GM23338 (cell line): ENCODE data around the gene TBC1D3B. TPM values are rescaled to one million over a fixed set of nuclear protein-coding genes. Genes with fewer than 3 reads are reported as not detected.

Source experiments
- ATAC-seq: fragments of 200-7000 bp; cut with Tn5 transposase; 3 replicates; pipeline ENCODE4 v1.9.1; 2020
- DNase-seq: peaks from one replicate; pipeline ENCODE4 v3.0.0-alpha.2; 2015; ENCODE audit warnings: low spot score
- H2AFZ ChIP-seq: fragments of 200-600 bp; sonication (generic); 2 replicates; pipeline ENCODE4 v1.8.0; 2016; ENCODE audit warnings: antibody characterized with exemption, mild to moderate bottlenecking, moderate library complexity
- H3F3A ChIP-seq: fragments of 200-600 bp; sonication (generic); replicated peaks from 2 replicates; pipeline ENCODE4 v1.8.0; 2017; ENCODE audit warnings: antibody characterized with exemption, mixed run types, low read depth
- H3K27ac ChIP-seq: fragments of 200-600 bp; sonication (generic); 2 replicates; pipeline ENCODE4 v1.6.1; 2016; ENCODE audit warnings: low read depth
- H3K27me3 ChIP-seq: fragments of 200-600 bp; sonication (generic); 2 replicates; pipeline ENCODE4 v1.8.0; 2016; ENCODE audit warnings: mild to moderate bottlenecking, mixed run types, moderate library complexity; ENCODE audit not compliant: insufficient read depth
- H3K36me3 ChIP-seq: fragments of 200-600 bp; sonication (generic); 2 replicates; pipeline ENCODE4 v1.8.0; 2016; ENCODE audit warnings: mild to moderate bottlenecking; ENCODE audit not compliant: insufficient read depth
- H3K4me1 ChIP-seq: fragments of 200-600 bp; sonication (generic); 2 replicates; pipeline ENCODE4 v1.8.0; 2016; ENCODE audit warnings: mild to moderate bottlenecking, moderate library complexity; ENCODE audit not compliant: insufficient read depth
- H3K4me2 ChIP-seq: fragments of 200-600 bp; sonication (generic); 2 replicates; pipeline ENCODE4 v1.7.1; 2017; ENCODE audit warnings: mixed run types
- H3K4me3 ChIP-seq: fragments of 200-600 bp; sonication (generic); 2 replicates; pipeline ENCODE4 v1.6.1; 2016; ENCODE audit warnings: mixed run types
- H3K79me2 ChIP-seq: fragments of 200-600 bp; sonication (generic); replicated peaks from 2 replicates; pipeline ENCODE4 v1.8.0; 2017; ENCODE audit warnings: mild to moderate bottlenecking; ENCODE audit not compliant: insufficient read depth
- H3K9me2 ChIP-seq: fragments of 200-600 bp; sonication (generic); 2 replicates; pipeline ENCODE4 v1.8.0; 2017; ENCODE audit not compliant: insufficient read depth
- H4K20me1 ChIP-seq: fragments of 200-600 bp; sonication (generic); replicated peaks from 2 replicates; pipeline ENCODE4 v1.8.0; 2017; ENCODE audit warnings: mild to moderate bottlenecking; ENCODE audit not compliant: insufficient read depth
- H3K27ac Mint-ChIP-seq: 2 replicates; pipeline ENCODE4 v1.8.0; 2020; ENCODE audit warnings: inconsistent platforms, mild to moderate bottlenecking, moderate library complexity, mixed read lengths
- H3K27me3 Mint-ChIP-seq: 3 replicates; pipeline ENCODE4 v1.8.0; 2022; ENCODE audit warnings: low read depth, mild to moderate bottlenecking, moderate library complexity, mixed read lengths, inconsistent platforms; ENCODE audit not compliant: insufficient read depth, poor library complexity
- H3K36me3 Mint-ChIP-seq: 3 replicates; pipeline ENCODE4 v1.8.0; 2021; ENCODE audit warnings: low read depth, mild to moderate bottlenecking, inconsistent platforms, moderate library complexity, mixed read lengths
- H3K4me1 Mint-ChIP-seq: 3 replicates; pipeline ENCODE4 v1.8.0; 2020; ENCODE audit warnings: mild to moderate bottlenecking, inconsistent platforms, mixed read lengths
- H3K4me3 Mint-ChIP-seq: 3 replicates; pipeline ENCODE4 v1.8.0; 2021; ENCODE audit warnings: moderate library complexity, mild to moderate bottlenecking, inconsistent platforms, mixed read lengths
- H3K9me3 Mint-ChIP-seq: 3 replicates; pipeline ENCODE4 v1.8.0; 2020; ENCODE audit warnings: moderate library complexity, mild to moderate bottlenecking, inconsistent platforms, mixed read lengths
- CREB1 ChIP-seq: fragments of 250-450 bp; sonication (Bioruptor Pico); IDR thresholded peaks from 2 replicates; pipeline ENCODE4 v1.5.0; 2020; ENCODE audit warnings: low read depth, mild to moderate bottlenecking, moderate library complexity
- CTCF ChIP-seq, 2 experiments: fragments of 200-600 bp in 1 of 2; sonication (generic) in 1 of 2; conservative IDR thresholded peaks; 2 replicates each; pipeline versions ENCODE4 v1.5.1 to v1.6.1; 2016 to 2017; ENCODE audit warnings: antibody characterized with exemption in 2 of 2, low read depth in 2 of 2, mild to moderate bottlenecking in 2 of 2, moderate library complexity in 1 of 2
- ETS1 ChIP-seq: IDR thresholded peaks from 2 replicates; pipeline ENCODE4 v1.6.1; 2016; ENCODE audit warnings: antibody characterized with exemption
- EZH2 ChIP-seq: fragments of 200-600 bp; sonication (generic); IDR thresholded peaks from one replicate; pipeline ENCODE4 v1.8.0; 2017; ENCODE audit warnings: antibody characterized with exemption, mild to moderate bottlenecking, low read depth; ENCODE audit not compliant: unreplicated experiment
- EZH2phosphoT487 ChIP-seq: fragments of 200-600 bp; sonication (generic); IDR thresholded peaks from one replicate; pipeline ENCODE4 v1.8.1; 2018; ENCODE audit warnings: antibody characterized with exemption; ENCODE audit not compliant: unreplicated experiment
- JUNB ChIP-seq: IDR thresholded peaks from one replicate; pipeline ENCODE4 v1.6.1; 2016; ENCODE audit warnings: antibody characterized with exemption; ENCODE audit not compliant: unreplicated experiment
- NANOG ChIP-seq: IDR thresholded peaks from 2 replicates; pipeline ENCODE4 v1.6.1; 2016; ENCODE audit warnings: antibody characterized with exemption, borderline replicate concordance
- POLR2AphosphoS5 ChIP-seq: IDR thresholded peaks from 2 replicates; pipeline ENCODE4 v1.6.1; 2016; ENCODE audit warnings: antibody characterized with exemption, low read depth
- REST ChIP-seq: IDR thresholded peaks from one replicate; pipeline ENCODE4 v1.6.1; 2018; ENCODE audit warnings: antibody characterized with exemption; ENCODE audit not compliant: unreplicated experiment
- STAT1 ChIP-seq: IDR thresholded peaks from one replicate; pipeline ENCODE4 v1.6.1; 2016; ENCODE audit warnings: antibody characterized with exemption; ENCODE audit not compliant: unreplicated experiment
- ZNF114 ChIP-seq: fragments of 250-450 bp; sonication (Bioruptor Pico); IDR thresholded peaks from 2 replicates; pipeline ENCODE4 v1.5.0; 2020; ENCODE audit warnings: mild to moderate bottlenecking, moderate library complexity
- ZNF331 ChIP-seq: fragments of 250-450 bp; sonication (Bioruptor Pico); IDR thresholded peaks from 2 replicates; pipeline ENCODE4 v1.5.0; 2020; ENCODE audit warnings: low read depth, mild to moderate bottlenecking, moderate library complexity
- polyA plus RNA-seq: library from polyadenylated mRNA; unstranded; fragments of >200 nt; fragmentation: Nextera tagmentation; extraction: Ambion mirVana; gene quantifications from 2 replicates; pipeline ENCODE4 v1.2.1, GENCODE V29; 2016
- total RNA-seq: library from RNA; depleted of rRNA; stranded (reverse); fragments of >200 nt; shearing (Covaris generic); gene quantifications from 2 replicates; pipeline ENCODE4 v1.2.3, GENCODE V29; 2014

The TBC1D3B gene
- total and polyA plus RNA-seq, 2 experiments from 2014 or later, result 0.95 to 1.3 TPM

GRCh38 chr17:36212966-36213365, 36.5 kb upstream of the TBC1D3B start:
- Mint-ChIP-seq H3K4me3 (no peak overlapping the region), H3K36me3 (no peaks in the 10 kb centered on the region), H3K27ac (no peak overlapping the region), H3K27me3 (peaks cover 2% of the 10 kb centered on the region), H3K9me3 (peaks cover 4% of the 10 kb centered on the region), H3K4me1 (peaks cover 10% of the 10 kb centered on the region; the same call in 2 of the 3 replicates)
- Histone ChIP-seq H3F3A (no peaks in the 10 kb centered on the region), H3K4me2 (no peak overlapping the region), H3K9me2 (peaks cover 9% of the 10 kb centered on the region), H3K36me3 (no peaks in the 10 kb centered on the region), H2AFZ (no peak overlapping the region), H3K4me1 (no peaks in the 10 kb centered on the region), H3K27ac (no peak overlapping the region), H3K4me3 (no peak overlapping the region), H3K27me3 (no peaks in the 10 kb centered on the region), H3K79me2 (no peaks in the 10 kb centered on the region), H4K20me1 (no peaks in the 10 kb centered on the region)
- DNase-seq (no peak), ATAC-seq (no peak)
- TF ChIP-seq CREB1 (CRISPR knock-in tag) (no peak), EZH2phosphoT487 (no peak), STAT1 (no peak), REST (no peak), ETS1 (no peak), NANOG (no peak), POLR2AphosphoS5 (no peak), JUNB (no peak), CTCF (conservative IDR thresholded peaks at IDR 0.05; ENCODE audit: low read depth in 2 of 2) (no peak), ZNF331 (CRISPR knock-in tag) (no peak), ZNF114 (CRISPR knock-in tag) (no peak), EZH2 (no peak)
